ENCODE data around the gene KSR2.

Gene KSR2

DNA sequence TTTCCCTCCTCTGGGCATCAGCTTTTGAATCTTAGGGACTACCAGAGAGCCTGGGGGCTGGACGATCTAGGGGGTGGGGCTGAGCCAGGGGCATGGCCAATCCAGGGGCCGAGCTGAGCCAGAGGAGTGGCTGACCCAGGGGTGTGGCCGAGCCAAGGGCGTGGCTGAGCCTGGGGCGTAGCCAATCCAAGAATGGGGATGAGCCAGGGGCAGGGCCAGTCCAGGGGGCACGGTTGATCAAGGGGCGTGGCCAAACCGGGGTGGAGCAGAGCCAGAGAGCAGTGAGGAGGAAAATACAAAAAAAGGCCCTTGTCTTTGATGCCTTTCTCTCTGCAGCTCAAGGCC is 388.1 kb downstream of the KSR2 start:
- DNase-seq = peak; percentile 23 to 45
- no peak for TF ChIP-seq POLR2A (IDR thresholded peaks at IDR 0.05; ENCODE audit: low read length)
- TF ChIP-seq GATA1 (IDR thresholded peaks at IDR 0.05; ENCODE audit: low read depth, low read length) = no peak

DNA sequence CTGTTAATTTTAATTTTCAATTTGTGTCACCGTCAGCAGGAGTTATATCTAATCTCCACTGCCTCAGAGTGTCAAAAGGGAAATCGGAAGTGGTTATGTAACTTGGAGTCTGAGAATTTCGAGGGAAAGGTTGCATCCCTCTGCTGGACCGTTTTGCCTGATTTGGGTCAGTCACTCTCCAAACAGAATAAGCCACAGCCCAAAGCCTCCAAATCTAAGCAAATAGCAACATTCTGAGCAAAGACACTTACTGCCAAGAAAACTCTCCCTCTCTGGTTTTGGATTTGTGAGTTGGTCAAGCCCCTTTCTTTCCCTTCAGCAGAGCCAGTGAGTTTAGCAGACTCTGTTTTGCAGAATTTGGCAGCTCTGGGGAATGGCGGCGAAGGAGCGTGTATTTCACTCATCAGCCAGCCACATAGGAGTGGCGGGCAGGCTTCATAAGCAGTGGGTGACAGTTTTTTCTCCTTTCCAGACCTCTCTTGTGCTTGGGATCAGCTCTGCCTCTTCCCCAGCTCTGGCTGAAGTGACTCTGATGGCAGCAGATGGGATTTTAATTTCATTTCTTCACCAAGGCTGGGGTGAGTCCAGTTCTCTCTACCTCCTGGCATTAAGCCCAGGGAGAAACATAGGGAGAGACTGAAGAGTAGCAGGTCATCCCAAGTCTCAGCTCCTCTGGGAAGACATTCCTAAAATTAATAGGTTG is 388.6 kb downstream of the KSR2 start:
- TF ChIP-seq GATA1 (IDR thresholded peaks at IDR 0.05; ENCODE audit: low read depth, low read length) = no peak
- TF ChIP-seq POLR2A (IDR thresholded peaks at IDR 0.05; ENCODE audit: low read length) = no peak
- no peak for DNase-seq

DNA sequence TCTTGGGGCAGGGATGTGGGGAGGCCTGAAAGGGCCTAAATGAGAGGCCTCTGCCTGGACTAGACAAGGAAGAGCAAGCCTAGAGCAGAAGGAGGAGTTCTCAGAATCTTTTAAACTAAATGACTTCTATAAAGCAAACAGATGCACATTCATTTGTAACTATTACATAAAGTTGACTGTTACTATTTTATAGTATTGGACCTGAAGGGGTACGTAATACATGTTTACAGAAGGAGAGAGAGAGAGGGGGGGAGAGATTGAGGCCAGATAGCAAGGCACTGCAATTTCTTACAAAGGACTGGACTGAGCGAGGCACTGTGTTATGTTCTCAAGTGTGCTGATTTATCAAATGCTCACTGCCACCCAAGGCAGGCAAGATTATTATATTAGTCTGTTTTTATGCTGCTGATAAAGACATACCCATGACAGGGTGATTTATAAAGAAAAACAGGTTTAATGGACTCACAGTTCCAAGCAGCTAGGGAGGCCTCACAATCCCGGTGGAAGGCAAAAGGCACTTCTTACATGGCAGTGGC is 391.6 kb downstream of the KSR2 start:
- no peak for DNase-seq
- no peak for TF ChIP-seq POLR2A (IDR thresholded peaks at IDR 0.05; ENCODE audit: low read length)
- no peak for TF ChIP-seq GATA1 (IDR thresholded peaks at IDR 0.05; ENCODE audit: low read depth, low read length)

DNA sequence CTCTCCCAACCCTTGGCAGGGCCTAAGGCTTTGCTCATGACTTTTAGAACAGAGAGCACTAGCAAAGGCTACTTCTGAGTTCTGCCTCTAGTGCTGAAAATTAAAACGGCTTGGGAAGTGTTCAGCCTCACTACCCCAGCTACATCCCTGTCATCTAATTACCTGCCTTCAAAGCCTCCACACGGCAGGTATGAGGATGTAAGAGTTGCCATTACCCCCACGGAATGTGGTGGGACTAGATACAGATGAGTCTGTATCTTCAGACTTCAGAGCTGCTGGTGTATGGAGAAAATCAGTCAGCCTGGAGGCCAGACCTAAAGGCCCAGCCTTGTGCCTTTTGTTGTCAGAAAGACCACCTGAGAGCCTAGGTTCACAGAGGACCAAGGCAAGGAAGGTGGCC is 392.7 kb downstream of the KSR2 start:
- no peak for DNase-seq
- no peak for TF ChIP-seq POLR2A (IDR thresholded peaks at IDR 0.05; ENCODE audit: low read length)
- no peak for TF ChIP-seq GATA1 (IDR thresholded peaks at IDR 0.05; ENCODE audit: low read depth, low read length)

- no peak for DNase-seq
- TF ChIP-seq GATA1 (IDR thresholded peaks at IDR 0.05; ENCODE audit: low read depth, low read length) (no peak), POLR2A (IDR thresholded peaks at IDR 0.05; ENCODE audit: low read length) (no peak)
Observed at GRCh38 chr12:117574655-117575054, 394.1 kb downstream of the KSR2 start.

- TF ChIP-seq GATA1 (IDR thresholded peaks at IDR 0.05; ENCODE audit: low read depth, low read length) (no peak), POLR2A (IDR thresholded peaks at IDR 0.05; ENCODE audit: low read length) (no peak)
- DNase-seq = no peak
Observed at GRCh38 chr12:117572755-117573154, 396.0 kb downstream of the KSR2 start.

DNA sequence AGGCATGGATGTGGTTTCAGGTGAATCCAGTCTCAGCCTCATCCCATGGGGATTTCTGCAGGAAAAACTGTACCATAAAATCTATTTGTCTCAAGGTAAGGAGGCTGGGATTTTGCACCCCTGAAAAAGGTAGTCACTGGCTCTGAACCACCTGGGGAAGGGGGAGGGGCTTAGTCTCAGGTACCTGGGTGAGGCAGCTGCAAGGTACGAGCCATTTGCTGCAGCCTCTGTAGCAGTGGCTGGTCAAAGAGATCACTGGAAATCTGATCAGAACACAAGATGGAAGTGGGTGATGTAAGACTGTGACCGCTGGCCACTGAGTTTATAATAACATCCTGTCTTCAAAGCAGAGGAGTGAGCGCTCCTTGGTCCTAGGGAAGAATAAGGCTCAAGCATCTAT is 397.5 kb downstream of the KSR2 start:
- no peak for TF ChIP-seq GATA1 (IDR thresholded peaks at IDR 0.05; ENCODE audit: low read depth, low read length)
- no peak for TF ChIP-seq POLR2A (IDR thresholded peaks at IDR 0.05; ENCODE audit: low read length)
- DNase-seq = no peak

GRCh38 chr12:117570608-117571007 is 398.2 kb downstream of the KSR2 start:
- DNase-seq = no peak
- TF ChIP-seq POLR2A (IDR thresholded peaks at IDR 0.05; ENCODE audit: low read length) (no peak), GATA1 (IDR thresholded peaks at IDR 0.05; ENCODE audit: low read depth, low read length) (no peak)

DNA sequence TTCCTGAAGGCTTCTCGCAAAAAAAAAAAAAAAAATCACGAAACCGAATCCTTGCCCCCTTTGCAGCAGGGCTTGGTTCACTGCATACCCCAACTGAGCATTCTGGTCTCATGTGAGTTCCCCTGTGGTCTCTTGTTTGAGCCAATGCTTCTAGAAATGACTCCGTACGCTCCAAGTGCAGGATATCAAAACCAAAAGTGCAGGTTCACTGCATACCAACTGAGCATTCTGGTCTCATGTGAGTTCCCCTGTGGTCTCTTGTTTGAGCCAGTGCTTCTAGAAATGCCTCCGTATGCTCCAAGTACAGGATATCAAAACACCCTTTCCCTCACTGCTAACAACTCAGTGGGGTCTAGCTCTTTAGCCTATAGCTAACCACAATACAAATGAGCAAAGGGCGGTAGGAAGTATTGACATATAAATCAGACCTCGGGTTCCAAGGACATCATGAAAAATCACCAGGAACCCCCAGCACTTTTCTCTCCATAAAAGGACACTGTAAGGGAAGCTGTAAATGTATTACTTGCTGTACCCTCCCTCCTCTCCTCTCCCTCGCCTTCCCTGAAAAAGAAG is 401.1 kb downstream of the KSR2 start:
- TF ChIP-seq GATA1 (IDR thresholded peaks at IDR 0.05; ENCODE audit: low read depth, low read length) (no peak), POLR2A (IDR thresholded peaks at IDR 0.05; ENCODE audit: low read length) (no peak)
- no peak for DNase-seq

GRCh38 chr12:117564881-117565280 is 403.9 kb downstream of the KSR2 start:
- TF ChIP-seq GATA1 (IDR thresholded peaks at IDR 0.05; ENCODE audit: low read depth, low read length) (no peak), POLR2A (IDR thresholded peaks at IDR 0.05; ENCODE audit: low read length) (no peak)
- no peak for DNase-seq

DNA sequence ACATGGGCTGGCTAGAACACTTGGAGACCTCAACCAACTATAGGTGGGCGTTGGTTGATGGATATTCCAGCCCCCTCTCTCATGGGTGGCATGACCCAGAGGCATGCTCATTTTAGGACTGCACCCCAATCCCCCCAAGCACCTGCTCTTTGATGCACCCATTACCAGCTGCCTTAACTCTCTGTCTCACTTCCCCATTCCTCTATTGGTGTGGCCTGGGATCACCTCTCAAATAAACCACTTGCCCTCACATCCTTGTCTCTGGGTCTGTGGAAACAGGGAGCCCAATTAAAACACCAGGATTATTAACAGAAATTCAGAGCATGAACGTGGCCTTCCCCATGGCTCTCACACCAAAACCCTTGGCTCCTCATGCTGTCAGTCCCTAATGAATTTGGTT is 405.1 kb downstream of the KSR2 start:
- no peak for DNase-seq
- TF ChIP-seq POLR2A (IDR thresholded peaks at IDR 0.05; ENCODE audit: low read length) (no peak), GATA1 (IDR thresholded peaks at IDR 0.05; ENCODE audit: low read depth, low read length) (no peak)

DNA sequence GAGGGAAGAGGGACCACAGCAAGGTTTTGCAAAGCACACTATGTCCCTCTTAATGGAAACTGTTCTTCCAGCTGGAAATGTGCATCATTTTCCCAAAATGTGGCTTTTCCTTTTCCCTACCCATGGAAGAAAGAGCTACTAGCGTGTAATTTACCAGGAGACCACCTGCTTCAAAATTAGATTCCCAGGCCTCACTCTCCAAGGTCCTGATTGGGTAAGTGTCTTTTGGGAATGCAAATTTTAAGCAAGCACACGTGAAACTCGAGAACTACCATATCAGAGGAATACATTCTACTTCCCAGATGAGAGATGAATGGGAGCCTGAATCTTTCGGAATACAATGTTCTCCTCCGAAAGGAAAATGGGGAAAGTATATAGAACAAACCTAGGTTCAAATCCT is 405.8 kb downstream of the KSR2 start:
- no peak for DNase-seq
- TF ChIP-seq GATA1 (IDR thresholded peaks at IDR 0.05; ENCODE audit: low read depth, low read length) (no peak), POLR2A (IDR thresholded peaks at IDR 0.05; ENCODE audit: low read length) (no peak)

DNA sequence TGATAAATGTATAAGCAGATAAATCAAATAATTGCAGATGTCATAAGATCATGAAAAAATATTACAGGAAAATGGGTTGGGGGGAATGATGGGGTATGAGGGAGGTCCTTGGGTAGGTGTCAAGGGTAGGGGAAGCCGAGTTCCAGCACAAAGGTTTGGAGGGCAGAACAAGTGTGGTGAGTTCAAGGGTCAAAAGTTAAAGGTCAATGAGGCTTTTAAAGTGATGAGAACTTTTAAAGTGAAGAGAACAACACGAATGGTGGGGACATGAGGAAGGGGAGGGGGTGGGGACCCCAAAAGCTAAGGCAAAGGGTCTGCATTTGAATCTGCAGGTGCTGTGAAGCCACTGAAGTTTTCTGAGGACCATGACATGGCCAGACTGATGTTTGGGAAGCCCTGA is 406.8 kb downstream of the KSR2 start:
- DNase-seq = no peak
- no peak for TF ChIP-seq GATA1 (IDR thresholded peaks at IDR 0.05; ENCODE audit: low read depth, low read length)
- TF ChIP-seq POLR2A (IDR thresholded peaks at IDR 0.05; ENCODE audit: low read length) = no peak

- TF ChIP-seq POLR2A (IDR thresholded peaks at IDR 0.05; ENCODE audit: low read length) = no peak
- TF ChIP-seq GATA1 (IDR thresholded peaks at IDR 0.05; ENCODE audit: low read depth, low read length) = no peak
- no peak for DNase-seq
Observed at GRCh38 chr12:117559978-117560377, 408.8 kb downstream of the KSR2 start.

DNA sequence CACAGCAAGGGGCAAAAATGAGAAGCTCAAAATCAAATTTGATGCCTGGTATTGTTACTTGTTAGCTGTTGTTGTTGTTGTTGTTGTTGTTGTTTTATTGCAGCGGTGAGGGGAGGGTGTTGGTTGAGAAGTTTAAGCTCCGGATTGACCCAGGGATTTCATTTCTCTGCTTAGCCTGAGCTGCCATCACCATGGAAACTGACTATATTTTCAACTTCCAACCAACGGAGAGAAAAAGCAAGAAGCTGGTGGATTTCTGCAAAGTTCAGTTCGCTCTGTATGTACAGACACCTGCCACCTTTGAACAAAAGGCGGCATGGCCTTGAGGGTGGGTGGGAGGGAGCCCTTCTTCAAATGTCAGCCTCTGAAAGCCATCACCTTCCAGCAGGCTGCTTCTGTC is 412.9 kb downstream of the KSR2 start:
- TF ChIP-seq POLR2A (IDR thresholded peaks at IDR 0.05; ENCODE audit: low read length) = no peak
- no peak for TF ChIP-seq GATA1 (IDR thresholded peaks at IDR 0.05; ENCODE audit: low read depth, low read length)
- no peak for DNase-seq

Measured in erythroblast (primary cell).